SHP77 (cell line): ENCODE measurements around the gene ZNF789.
"Not testable (repeated sequence)": the region's sequence is repeated elsewhere in the genome, so short reads cannot be mapped to it uniquely, and the experiment has no call there.

ENCODE experiments used
- DNase-seq, 2 experiments: peaks; one replicate each; lab custom pipeline; 2025; lab: John Stamatoyannopoulos, UW

The ZNF789 gene

GRCh38 chr7:99472561-99473314 is at the start of gene ZNF789:
TSS of gene ZNF789 (plus strand) at chr7:99472890. CDS start at chr7:99476457, 3,567 bp downstream.
- DNase-seq = peak; percentile 90 to 93

- no peak for DNase-seq
These were observed 47.6 kb upstream of the ZNF789 start for GRCh38 chr7:99424932-99425730.

DNA sequence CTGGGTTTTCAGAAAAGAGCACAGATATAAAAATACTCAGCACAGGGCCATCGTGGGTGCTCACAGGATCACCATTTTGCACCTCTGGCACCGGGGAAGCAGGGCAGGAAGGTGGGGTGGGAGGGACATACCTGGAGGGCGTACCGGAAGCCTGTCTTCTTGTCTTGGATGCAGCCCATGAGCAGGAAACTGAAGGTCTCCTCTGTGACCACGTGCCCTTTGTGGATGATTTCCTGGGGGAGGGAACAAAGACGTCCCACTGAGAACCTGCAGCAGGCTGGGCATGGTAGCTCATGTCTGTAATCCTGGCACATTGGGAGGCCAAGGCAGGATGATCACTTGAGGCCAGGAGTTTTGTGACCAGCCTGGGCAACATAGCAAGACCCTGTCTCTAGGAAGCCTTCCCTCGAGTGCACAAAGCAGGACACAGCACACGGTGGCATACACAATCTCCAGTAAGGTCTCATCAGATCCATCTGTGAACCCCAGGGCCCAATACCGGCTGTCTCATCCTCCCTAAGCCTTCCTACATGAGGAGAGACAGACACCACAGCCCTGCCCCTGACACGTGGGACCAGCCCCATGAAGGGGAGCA is 43.6 kb upstream of the ZNF789 start:
- DNase-seq = no peak

DNA sequence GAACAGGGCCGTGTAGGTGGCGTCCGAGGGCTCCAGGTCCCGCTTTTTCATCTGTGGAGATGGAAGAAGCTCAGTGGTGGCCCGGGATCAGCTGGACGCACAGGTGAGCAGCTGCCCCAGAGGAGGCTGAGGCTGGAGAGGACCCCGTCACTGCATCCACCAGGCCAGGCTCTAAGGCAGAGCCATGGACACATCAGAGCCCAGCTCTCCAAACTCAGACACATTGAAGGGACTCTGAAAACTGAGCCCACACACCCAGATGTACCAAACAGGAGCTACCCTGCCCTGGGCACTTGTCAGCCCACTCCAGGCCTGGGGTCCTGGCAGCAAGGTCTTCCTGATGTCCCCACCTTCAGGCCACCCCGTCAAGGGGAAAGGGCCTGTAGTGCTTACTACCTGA is 42.9 kb upstream of the ZNF789 start:
- DNase-seq = no peak

- DNase-seq = not testable (repeated sequence)
These were observed 40.7 kb upstream of the ZNF789 start for GRCh38 chr7:99431756-99432540.

DNA sequence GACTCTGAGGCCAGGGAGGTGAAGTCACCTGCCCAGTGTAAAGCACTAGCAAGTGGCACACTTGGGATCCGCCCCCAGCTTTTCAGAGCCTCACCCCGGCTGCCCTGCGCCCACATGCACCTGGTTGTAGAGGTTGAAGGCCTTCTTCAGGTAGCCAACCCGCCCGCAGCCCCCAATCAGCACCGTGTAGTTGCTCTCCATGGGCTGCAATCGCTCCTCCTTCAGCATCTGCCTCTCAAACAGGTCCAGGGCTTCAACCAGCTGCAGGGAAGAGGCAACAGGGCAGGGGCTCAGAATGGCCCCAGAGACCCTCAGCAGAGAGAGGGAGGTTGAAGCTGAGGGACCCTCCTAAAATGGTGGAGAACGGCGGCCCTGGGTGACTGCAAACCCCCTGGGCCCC is 39.5 kb upstream of the ZNF789 start:
- no peak for DNase-seq

- DNase-seq = no peak
These were observed 34.6 kb upstream of the ZNF789 start for GRCh38 chr7:99437946-99438572.

- peak; percentile 89 to 91 for DNase-seq
These were observed 33.9 kb upstream of the ZNF789 start, which contains the start of the genes CPSF4 and PTCD1 for GRCh38 chr7:99438573-99439480. TSS of gene CPSF4 (plus strand) at chr7:99438943. CDS start at chr7:99439083, 140 bp downstream. TSS of gene PTCD1 (minus strand) at chr7:99438798. CDS start at chr7:99435242, 3,556 bp downstream.

DNA sequence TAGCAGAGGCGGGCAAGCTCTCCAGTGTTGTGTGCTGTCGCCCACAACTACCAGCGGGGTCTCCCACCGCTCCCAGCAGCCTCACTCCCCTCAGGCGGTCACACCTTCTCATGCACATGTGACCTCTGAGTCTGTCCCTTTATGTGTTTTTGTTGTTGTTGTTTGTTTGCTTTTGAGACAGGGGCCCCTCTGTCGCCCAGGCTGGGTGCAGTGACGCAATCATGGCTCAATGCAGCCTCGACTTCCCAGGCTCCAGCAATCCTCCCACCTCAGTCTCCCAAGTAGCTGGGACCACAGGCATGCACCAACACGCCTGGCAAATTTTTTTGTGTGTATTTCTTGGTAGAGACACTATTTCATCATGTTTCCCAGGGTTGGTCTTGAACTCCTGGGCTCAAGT is 32.5 kb upstream of the ZNF789 start:
- no peak for DNase-seq

GRCh38 chr7:99446096-99446495 is 26.6 kb upstream of the ZNF789 start:
- no peak for DNase-seq

DNA sequence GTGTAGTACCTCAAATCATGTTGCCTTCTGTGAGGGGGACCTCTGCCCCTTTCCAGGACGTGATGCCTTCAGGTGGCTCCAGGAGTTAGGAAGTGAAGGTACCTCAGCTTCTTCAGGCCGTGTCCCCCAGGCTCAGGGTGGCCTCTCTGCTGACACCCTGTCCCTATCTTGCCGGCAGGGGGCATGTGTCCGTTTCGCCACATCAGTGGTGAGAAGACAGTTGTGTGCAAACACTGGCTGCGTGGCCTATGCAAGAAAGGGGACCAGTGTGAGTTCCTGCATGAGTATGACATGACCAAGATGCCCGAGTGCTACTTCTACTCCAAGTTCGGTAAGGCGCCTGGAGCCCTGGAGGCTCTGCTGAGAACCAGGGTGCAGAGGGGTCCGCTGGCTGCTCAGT is 24.7 kb upstream of the ZNF789 start:
- no peak for DNase-seq

DNA sequence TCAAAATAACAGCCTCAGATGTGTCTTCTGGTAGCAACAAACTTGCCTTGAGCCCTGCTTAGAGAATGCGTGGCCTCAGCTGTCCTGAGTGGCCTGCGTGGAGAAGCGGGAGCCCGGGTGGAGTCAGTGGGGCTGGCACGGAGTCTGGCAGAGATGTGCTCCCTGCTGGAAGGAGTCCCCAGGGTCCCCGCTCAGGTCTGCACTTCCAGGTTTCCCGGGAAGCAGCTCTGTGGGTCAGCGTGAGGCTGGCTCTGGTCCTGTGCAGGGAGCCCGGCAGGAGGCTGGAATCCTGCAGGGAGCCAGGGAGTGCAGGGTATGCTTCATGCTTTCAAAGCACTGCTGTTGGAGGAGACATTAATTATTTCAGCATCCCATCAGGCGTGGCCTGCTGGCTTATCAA is 23.8 kb upstream of the ZNF789 start:
- no peak for DNase-seq

- no peak for DNase-seq
These were observed 23.4 kb upstream of the ZNF789 start for GRCh38 chr7:99449326-99449725.

GRCh38 chr7:99451936-99452335 is 20.8 kb upstream of the ZNF789 start:
- DNase-seq = no peak

GRCh38 chr7:99452541-99452940 is 20.1 kb upstream of the ZNF789 start:
- DNase-seq = no peak

DNA sequence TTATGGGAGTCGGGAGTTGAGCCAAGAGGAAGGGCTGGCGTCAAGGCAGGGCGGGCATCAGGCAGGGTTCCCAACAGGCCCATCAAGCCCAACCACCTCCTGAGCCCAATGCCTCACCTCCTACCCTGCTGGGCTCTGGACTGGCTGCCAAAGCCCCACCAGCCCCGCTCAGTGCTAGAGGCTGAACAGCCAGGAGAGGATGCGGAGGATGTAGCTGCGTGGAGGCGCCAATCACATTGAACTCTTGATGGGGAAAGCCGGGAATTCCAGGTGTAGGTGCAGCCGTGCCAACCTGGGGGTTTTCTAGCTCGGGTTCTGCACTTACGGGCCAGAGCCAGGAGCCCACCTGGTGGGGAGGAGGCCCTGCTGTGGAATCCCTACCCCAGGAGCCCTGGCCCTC is 19.6 kb upstream of the ZNF789 start:
- no peak for DNase-seq

- no peak for DNase-seq
These were observed 16.8 kb upstream of the ZNF789 start for GRCh38 chr7:99455874-99456273.

DNA sequence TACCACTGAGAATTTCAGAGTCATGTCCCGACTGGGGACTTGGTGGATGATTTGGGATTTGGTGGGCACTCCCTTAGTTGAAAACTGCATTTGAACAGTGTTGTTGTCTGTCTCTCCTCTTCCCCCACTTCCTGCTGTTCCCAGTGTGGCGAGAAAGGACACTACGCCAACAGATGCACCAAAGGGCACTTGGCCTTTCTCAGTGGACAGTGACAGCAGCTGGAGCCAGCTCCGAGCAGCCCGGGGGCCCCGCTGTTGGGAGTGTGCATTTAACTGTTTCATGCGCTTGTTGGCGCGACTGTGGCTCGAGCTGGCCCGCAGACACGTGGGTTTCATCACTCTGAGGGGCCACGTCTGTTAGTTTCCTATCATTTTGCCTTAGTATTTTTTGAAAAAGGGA is 16.4 kb upstream of the ZNF789 start:
- DNase-seq = no peak

DNA sequence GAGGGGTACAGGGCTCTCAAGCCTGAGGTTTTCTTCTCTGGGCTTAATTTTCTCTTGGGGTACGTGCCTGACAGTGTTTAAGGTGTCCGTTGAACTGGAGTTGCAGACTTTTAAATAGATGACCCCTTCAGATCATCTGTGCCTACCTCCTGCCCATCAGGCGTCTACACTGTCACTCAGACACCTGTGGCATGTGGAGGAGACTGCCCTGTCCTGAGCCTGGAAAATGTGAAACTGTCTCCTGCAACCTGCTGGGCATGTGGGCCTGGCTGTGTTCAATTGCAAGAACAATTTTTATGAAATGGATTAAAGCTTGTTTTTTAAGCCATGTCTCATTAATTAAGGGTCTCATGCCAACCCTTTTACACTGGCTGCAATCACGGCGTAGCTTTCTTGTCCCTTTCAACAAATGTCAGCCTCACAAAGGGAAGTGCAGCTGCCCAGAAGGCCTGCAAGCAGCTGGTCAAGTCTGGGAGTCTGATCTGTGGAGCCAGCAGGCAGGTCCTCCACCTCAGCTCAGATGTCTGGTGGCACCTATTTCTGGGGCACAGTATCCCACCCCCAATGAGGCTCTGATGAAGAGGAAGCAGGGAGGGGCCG is 15.5 kb upstream of the ZNF789 start:
- DNase-seq = no peak
